Measurements from ENCODE around the gene C1orf21.

C1orf21 gene

DNA sequence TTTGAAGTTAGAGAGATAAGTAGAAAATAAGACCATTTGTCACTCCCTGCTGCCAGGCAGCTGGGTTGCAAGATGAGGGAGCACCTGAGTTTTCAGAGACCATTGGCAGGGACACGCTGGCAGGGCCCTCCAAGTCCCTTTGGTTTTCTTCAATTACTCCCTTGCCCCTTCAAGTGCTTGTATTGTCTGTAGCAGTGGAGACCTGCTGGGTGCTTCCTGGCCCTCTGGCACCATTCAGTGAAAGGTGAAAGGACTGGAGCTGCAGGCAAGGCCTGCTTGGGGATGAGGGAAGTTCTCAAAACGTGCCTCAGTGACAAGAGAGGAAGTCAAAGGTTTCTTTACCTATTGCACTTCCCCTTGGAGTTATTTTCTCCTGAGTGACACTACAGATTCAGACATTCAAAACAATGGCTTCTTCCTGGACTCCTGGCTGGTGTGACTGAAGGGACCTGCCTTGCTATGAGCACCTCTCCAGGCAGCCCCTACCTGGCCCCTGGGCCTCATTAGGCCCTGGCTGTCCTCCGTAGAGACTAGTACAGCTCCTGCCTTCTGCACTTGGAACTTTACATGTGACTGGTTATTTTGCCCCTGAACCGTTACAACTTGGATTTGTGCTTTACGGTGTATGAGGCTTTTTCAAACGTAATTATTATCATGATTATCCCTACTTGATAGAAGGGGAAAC lies 100.1 kb downstream of the C1orf21 start:
- no peak for DNase-seq (ENCODE audit: low read depth)

DNA sequence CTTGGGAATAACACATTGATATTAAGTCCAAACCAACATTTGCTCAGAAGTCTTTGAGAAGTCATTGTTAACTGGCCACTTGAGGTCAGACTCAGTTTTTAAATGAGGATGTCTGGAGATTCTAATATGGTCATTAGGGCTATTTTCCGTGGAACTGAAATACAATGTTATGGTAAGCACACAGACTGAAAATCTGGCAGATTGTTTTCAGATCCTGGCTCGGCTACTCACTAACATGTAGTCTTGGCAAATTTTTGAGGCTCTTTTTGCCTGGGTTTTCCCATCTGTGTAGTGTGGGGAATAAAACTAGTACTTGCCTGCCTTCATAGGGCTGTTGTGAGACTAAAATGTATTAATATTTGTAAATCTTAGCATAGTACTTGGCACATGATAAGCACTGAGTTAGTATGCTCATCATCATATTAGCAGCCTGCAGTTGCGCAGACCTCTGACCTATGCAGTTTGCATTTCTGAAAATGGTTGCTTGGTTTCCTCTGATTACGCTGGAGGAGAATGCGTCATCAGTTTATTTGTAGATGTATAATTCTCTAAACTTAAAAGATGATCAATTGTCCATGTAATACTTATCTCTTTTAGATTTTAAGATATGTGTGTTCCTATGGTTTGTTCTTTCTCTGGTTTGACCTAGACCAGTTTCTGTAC lies 100.8 kb downstream of the C1orf21 start:
- DNase-seq (ENCODE audit: low read depth): no peak

DNA sequence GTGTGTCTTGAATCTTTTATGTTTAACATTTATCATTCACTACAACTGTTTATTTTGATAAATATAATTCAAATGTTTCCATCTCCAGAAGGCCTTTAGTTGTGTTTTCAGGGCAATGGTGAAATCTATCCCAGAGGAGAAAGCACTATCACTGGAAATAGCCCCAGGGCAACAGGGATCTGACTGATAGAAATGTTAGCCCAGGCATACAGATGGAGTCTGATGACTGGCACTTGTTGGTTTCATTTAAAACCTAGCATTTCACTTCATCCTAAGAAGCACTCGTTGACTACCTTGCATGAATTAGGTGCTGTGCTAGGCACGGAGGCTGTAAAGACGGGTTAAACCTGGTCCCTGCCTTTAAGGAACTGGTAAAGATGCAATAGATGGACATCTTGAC lies 103.1 kb downstream of the C1orf21 start:
- DNase-seq (ENCODE audit: low read depth): no peak

DNA sequence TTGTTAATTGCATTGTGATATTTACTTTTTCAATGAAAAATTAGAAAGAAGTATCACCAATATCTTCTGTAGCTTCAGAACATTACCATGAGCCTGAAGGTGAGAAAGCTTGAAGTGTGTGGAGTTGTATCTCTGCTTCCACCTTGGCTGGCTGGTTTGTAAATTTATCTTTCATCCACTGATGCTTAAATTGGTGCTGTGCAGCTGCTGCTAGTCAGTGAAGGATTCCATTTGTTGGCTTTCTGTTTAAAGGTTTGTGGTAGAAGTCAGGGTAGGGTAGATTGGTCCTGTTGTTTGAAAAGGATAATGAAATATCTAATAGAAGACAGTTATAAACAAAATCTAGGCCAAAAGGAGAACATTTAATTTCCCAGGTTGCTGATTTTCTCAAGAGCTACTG lies 105.7 kb downstream of the C1orf21 start:
- no peak for DNase-seq (ENCODE audit: low read depth)

DNA sequence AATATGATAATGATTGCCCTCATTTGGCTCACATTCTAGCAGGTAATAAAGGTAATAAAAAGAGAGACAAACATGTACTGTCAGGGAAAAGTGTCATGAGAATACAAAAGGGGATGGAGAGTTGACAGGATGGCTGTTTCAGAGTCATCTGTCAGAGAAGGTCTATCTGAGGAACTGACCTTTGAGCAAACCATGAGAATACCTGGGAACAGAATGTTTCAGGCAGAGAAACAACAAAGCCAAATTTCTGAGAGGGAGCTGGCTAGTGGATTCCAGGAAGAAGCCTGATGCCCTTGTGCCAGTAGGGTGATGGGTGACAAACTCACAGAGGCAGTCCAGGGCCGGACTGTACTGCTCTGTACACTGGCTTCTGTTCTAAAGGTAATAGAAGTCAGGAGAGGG lies 107.2 kb downstream of the C1orf21 start:
- DNase-seq (ENCODE audit: low read depth): no peak

DNA sequence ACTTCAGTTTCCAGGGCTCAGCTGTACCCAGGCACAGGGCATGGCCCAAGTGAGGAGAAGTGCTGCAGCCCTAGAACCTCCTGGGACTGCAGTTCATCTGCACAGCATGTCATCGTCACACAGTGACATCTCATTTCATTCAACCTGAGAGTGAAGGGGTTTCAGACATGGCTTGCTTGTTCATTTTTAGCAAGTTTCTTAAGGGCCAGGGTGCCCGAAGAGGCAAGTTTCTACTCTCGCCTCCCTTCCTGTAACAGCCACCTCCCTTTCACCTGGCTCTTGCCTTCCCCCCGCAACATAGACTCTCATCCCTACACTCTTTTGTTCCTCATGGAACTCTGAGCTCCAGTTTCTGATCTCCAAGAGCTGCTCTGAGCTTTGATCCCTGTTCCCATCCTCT lies 108.1 kb downstream of the C1orf21 start:
- no peak for DNase-seq (ENCODE audit: low read depth)

DNA sequence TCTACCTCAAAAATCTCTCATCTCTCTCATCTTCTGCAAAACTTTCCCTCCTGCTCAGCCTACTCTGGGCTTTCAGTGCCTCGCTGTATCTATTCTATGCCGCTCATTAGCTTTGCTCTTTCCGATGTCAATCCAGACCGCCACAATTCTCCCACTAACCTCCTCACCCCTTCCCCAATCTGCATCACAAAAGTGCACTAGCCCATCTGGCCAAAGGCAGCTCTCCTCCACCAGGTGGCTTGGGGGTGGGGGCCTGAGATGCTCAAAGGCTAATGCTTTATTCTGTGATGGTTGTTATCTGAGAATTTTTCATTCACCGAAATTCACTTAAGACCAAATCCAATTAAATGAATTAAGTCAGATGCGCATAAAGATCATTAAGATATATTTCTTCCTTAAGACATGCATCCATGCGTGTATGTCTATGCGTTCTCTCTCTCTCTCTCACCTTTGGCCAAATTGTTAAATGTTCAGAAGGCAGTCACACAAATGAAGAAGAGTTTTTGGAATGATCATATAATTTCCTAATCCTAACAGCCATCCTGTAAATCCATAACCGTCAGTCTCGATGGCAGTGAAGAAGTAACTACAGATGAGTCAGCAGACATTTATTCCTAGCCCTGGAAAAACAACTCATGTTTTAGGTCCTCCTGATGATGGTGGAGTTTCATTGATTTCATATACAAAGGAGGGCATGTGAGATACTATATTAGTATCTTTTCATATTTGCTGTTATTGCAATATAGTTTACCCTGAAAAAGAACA lies 111.3 kb downstream of the C1orf21 start:
- DNase-seq (ENCODE audit: low read depth): no peak

DNA sequence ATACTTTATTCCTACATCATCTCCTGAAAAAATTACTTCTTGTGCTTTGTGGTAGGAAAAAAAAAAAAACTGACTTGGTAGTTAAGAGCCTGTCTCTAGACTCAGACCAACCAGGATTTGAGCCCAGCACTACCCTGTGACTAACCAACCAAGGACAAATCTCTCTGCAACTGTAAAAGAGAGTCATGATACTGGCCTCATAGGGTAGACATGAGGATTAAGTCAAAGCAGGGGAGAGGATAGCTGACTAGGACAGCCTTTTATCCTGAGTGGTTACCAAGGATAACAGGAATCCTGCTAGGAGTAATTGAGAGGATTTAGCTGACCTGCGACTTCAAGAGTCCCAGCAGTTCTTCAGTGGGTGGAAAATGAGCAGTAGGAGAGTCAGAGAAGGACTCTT lies 112.8 kb downstream of the C1orf21 start:
- no peak for DNase-seq (ENCODE audit: low read depth)

DNA sequence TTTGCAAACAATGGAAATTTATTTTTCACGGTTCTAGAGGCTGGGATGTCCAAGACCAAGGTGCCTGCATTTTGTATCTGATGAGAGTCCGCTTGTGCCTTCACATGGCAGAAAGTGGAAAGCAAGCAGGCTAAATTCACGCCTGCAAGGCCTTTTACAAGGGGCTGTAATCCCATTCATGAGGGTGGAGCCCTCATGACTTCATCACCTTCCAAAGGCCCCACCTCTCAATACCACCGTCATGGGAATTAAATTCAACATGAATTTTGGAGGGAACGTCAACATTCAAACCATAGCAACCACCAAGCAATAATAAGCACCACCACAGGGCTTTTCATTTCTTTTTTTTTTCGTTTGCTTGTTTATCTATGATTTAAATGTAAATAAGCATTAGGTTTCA lies 115.3 kb downstream of the C1orf21 start:
- DNase-seq (ENCODE audit: low read depth): no peak

DNA sequence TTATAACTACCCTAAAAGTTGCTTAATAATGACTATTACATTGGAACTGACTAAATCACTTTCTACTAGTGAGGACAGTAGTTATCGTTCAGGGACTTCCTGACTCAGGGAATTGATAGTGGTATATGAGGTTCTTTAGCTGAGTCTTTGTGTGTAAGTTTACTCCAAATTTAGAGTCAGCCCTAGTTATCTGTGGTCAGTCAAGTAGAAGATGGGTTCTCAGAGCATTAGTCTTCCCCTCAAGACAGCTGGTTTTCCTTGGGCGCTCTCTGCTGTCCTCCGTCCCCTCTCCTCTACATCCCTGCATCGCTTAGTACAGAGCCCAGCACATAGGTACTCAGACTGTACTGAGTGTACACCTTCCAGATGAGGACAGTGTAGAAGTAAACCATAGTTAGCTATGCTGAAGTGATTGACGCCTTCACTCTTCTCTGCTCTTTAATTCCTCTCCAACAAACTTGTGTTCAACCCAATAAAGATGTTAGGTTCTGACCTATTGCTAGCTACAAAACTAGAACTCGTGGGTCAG lies 116.5 kb downstream of the C1orf21 start:
- DNase-seq (ENCODE audit: low read depth): no peak

DNA sequence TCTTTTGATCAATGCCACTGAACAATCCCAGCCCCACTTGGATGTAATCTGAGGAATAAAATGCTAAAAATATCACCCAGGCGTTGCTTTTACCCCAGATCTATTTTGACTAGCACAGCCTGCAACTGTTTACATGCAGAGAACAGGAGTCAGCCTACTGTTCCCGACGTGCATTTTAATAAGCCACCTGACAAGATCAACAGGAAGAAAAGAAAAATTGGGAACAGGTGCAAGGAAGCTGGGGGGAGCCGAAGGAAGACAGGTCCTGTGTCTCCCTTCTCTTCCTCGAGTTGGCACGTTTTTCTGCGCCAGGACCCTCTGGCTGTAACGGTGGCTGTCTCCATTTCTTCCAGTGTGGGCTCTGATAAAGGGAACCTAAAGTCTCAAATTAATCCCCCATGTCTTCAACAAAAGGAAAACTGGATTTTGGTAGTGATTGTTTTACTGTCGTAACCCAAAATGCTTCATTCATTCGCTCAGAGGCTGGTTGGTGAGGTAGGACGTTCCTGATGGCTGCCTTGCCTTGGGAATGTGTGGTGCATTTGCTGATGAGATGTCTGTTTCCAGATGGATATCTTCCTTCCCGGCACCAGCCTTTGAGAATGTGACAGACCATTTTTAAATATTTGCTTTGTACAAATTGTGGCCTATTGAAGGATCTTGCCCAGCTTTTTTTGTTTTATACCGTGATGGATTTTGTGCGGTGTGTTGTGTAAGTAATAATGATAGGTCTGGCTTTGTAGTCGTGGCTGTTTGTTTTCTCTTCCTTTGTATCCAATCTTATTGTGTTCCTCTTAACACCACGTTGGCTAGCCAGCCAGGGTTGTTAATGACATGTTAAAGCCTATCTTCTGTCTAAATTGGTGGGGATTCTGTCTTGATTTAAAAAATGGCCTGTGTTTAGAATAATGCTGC lies 117.5 kb downstream of the C1orf21 start:
- DNase-seq (ENCODE audit: low read depth): no peak

DNA sequence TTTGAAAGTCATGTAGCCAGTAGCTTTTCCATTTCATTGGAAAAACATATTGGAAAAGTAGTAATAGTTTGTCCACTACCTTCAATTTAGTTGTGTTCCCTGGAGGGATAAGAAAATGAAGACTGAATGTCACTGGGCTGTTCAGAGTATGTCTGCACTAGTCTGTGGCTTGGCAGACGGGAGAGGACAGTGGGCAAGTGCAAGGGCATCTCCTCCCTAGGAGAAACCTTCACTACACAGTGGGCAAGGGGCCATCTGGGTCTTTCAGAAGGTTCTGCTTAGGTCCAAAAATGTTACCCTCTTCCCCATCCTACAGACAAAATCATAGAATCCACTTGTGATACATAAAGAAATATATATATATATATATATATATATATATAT lies 118.1 kb downstream of the C1orf21 start:
- no peak for DNase-seq (ENCODE audit: low read depth)

DNA sequence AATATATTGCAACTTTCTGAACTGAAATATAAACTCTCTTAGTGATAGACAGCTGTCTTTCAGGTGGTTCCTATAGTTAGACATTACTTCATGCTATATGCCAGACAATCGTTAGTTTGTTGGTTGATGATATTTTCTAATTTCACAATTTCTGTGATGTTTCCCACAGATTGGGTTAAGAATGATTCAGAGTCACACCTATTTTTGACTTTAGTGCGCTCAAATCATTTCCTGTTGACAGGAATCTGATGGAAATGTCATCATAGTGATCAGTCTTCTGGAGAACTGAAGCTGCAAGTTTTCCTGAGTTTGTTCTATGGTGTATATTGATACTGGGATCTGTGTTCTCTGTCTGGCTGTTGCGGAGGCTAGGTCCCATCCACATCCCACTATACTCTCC lies 119.7 kb downstream of the C1orf21 start:
- no peak for DNase-seq (ENCODE audit: low read depth)

DNA sequence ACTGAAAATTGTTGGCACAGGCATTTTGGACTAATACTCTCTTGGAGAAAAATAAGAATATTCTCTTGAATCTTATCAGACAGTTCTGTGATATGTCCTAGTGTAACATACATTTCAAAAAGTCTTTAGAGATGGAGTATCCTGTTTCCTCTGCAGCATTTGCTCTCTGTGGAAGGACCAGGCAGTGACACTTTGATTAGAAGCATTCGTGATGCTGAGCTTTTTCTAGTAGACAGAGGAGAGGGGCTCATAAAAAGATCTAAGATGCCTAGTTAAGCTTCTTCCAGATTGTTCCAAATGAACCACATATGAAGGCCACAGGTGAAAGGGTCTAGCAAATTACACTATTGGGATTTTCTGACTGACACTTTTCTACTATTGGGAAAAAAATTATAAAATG lies 120.3 kb downstream of the C1orf21 start:
- no peak for DNase-seq (ENCODE audit: low read depth)

DNA sequence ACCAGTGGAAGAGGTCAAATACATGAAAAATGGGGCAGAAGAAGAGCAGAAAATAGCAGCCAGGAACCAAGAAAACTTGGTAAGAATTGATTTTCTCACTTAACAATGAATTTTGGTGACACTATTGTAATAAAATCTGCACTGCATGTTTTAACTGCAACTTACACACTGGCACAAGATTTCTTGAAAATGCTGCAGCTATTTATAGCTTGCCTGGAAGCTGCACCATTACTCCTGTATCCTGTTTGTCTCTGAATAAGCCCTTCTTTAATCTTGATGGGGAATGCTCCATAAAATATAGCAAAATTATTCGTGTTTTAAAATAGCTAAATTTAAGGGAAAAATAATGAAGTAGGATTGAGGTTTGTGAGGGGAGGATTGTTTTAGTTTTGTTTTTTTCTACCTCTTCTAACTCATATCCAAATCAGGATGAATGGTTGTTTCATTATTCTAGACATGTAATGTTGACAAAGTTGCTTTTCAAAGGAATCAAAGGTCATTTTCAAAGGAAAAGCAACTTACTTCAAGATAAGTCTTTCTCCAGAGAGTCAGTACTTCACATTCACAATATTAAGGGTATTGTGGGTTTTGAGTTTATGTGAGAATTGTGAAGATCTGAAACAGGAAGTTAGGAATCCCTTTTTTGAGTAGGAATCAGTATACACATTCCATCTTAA lies 120.9 kb downstream of the C1orf21 start:
- DNase-seq (ENCODE audit: low read depth): peak; percentile 14

DNA sequence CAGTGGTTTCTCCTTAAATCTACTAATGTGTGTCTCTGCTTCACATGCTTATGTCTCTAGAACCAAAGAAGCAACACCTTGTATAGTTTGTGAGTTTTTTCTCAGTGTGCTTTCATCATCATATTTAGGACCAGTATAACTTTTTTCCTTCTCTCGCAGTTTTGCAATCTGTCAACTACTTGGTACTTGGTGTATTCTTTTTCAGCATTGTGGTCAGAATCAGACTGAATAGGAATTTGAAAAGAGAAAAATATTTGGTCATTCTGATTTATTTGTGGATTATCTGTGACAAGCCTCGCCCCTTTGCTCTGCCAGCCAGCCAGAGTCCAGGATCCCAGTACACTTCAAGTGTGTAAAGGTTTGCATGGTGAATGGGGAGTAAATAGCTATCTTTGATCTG lies 122.3 kb downstream of the C1orf21 start:
- no peak for DNase-seq (ENCODE audit: low read depth)

DNA sequence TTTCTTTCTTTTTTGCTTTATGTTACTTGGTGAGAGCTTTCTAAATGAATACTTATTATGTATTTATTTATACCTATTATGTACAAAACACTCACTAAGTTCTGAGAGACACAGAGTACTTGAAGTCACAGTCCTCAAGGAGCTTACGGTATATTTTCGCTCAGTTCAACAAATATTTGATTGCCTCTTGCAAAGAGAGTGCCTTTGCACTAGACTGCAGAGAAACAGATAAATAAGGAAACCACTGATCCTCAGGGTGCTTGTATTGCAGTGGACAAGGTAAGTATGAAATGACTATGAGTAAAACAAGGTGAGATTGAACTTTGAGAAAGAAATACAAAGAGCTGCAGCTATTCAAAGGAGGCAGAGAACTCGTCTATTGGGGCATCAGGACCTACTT lies 123.3 kb downstream of the C1orf21 start:
- DNase-seq (ENCODE audit: low read depth): no peak

DNA sequence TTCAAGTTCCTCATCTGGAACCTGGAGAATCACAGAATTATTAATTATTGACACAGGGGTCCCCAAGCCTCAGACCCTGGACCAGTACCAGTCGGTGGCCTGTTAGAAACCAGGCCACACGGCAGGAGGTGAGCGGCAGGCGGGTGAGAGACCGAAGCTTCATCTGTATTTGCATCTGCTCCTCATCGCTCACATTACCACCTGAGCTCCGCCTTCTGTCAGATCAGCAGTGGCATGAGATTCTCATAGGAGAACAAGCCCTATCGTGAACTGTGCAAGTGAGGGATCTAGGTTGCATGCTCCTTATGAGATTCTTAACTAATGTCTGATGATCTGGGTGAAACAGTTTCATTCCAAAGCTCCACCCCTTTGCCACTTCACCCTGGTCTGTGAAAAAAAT lies 125.9 kb downstream of the C1orf21 start:
- no peak for DNase-seq (ENCODE audit: low read depth)

DNA sequence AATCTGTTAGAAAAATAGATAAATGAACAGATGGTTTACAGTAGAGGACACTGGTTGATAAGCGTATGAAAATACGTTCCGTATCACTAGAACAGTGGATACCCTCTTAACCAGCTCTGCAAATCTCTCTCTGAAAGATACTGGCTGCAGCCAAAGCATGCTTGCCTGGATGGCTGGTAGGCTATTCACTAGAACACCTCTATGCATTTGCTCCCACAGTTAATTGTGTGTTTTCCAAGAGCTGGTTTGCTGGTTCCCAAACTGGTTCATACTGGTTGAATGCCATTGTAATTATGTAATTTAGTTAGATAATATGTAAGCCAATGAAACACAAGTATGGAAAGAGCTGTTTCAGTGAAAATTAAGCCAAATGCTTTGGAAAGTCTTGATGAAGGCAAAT lies 126.6 kb downstream of the C1orf21 start:
- DNase-seq (ENCODE audit: low read depth): no peak

DNA sequence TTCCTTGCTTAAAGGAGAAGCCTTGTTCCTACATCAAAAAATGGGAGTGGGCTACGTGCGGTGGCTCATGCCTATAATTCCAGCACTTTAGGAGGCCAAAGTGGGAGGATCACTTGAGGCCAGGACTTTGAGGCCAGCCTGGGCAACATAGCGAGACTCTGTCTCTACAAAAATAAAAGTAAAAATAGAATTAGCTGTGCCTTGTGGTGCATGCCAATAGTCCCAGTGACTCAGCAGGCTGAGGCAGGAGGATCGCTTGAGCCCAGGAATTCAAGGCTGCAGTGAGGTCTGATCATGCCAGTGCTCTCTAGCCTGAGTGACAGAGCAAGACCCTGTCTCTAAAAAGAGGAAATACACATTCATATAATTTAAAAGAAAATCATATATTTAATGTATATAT lies 127.1 kb downstream of the C1orf21 start:
- peak; percentile 54 for DNase-seq (ENCODE audit: low read depth)

DNA sequence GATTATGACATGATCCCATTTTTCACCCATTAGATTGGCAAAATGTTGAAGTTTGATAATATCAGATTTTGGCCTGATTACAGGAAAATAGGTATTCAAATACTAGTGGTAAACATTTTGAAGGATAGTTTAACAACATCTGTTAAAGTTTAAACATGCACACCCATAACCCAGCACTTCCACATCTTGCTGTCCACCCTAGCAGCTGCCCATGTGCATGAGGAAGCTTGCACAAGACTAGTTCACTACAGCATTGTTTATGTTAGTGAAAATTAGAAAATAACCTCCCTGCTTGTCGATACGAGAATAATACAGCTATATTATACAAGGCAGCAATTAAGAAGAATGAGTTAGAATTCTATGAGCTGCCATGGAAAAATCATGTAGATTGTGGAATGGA lies 127.6 kb downstream of the C1orf21 start:
- peak; percentile 42 for DNase-seq (ENCODE audit: low read depth)

DNA sequence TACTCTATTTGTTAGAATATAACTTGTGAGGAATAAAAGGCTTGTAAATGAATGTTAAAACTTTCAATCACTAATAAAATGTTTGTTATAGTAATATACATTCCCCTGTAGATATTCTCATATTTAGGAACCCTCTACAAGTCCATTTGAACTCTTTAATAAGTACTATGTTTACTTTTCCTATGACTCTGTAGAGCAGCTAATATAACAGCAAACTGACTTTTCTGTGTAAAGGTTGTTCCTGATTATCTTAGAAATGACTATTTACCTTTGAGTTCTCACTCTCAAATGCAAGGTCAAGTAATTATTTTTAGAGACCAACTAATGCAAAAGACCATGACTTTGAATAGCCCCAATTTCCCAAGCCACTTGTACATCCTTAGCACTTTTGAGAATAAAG lies 130.3 kb downstream of the C1orf21 start:
- no peak for DNase-seq (ENCODE audit: low read depth)

Measured in fibroblast of gingiva (primary cell).